ENCODE data around the gene ASB1.

The ASB1 gene

GRCh38 chr2:238422285-238422684, 4.4 kb upstream of the ASB1 start:
- in situ Hi-C loops (cut with MboI; ENCODE audit: low sequenced_read_pairs), result no loop called here

- in situ Hi-C loops (cut with MboI; ENCODE audit: low sequenced_read_pairs), result no loop called here
These were observed 3.8 kb upstream of the ASB1 start for GRCh38 chr2:238422940-238423339.

- in situ Hi-C loops (cut with MboI; ENCODE audit: low sequenced_read_pairs), result no loop called here
These were observed 3.0 kb upstream of the ASB1 start for GRCh38 chr2:238423561-238424312.

- in situ Hi-C loops (cut with MboI; ENCODE audit: low sequenced_read_pairs), result no loop called here
These were observed 2.4 kb upstream of the ASB1 start for GRCh38 chr2:238424313-238424700.

GRCh38 chr2:238425505-238425978, 1.2 kb upstream of the ASB1 start:
- in situ Hi-C loops (cut with MboI; ENCODE audit: low sequenced_read_pairs), result no loop called here

GRCh38 chr2:238425979-238426567, 654 bp upstream of the ASB1 start:
- in situ Hi-C loops (cut with MboI; ENCODE audit: low sequenced_read_pairs), result no loop called here

- in situ Hi-C loops (cut with MboI; ENCODE audit: low sequenced_read_pairs), result no loop called here
These were observed 872 bp downstream of the ASB1 start for GRCh38 chr2:238427435-238428162.

- in situ Hi-C loops (cut with MboI; ENCODE audit: low sequenced_read_pairs), result no loop called here
These were observed 2.1 kb downstream of the ASB1 start for GRCh38 chr2:238428866-238429265.

- in situ Hi-C loops (cut with MboI; ENCODE audit: low sequenced_read_pairs), result no loop called here
These were observed 4.1 kb downstream of the ASB1 start for GRCh38 chr2:238430781-238431180.

GRCh38 chr2:238431456-238431855, 4.7 kb downstream of the ASB1 start:
- in situ Hi-C loops (cut with MboI; ENCODE audit: low sequenced_read_pairs), result no loop called here

- in situ Hi-C loops (cut with MboI; ENCODE audit: low sequenced_read_pairs), result no loop called here
These were observed 6.7 kb downstream of the ASB1 start for GRCh38 chr2:238433300-238433915.

- in situ Hi-C loops (cut with MboI; ENCODE audit: low sequenced_read_pairs), result no loop called here
These were observed 7.5 kb downstream of the ASB1 start for GRCh38 chr2:238433941-238434845.

- in situ Hi-C loops (cut with MboI; ENCODE audit: low sequenced_read_pairs), result no loop called here
These were observed 8.4 kb downstream of the ASB1 start for GRCh38 chr2:238434846-238435751.

GRCh38 chr2:238435752-238436096, 9.0 kb downstream of the ASB1 start:
- in situ Hi-C loops (cut with MboI; ENCODE audit: low sequenced_read_pairs), result no loop called here

- in situ Hi-C loops (cut with MboI; ENCODE audit: low sequenced_read_pairs), result no loop called here
These were observed 12.4 kb downstream of the ASB1 start for GRCh38 chr2:238438856-238439849.

- in situ Hi-C loops (cut with MboI; ENCODE audit: low sequenced_read_pairs), result no loop called here
These were observed 13.2 kb downstream of the ASB1 start for GRCh38 chr2:238439917-238440316.

- in situ Hi-C loops (cut with MboI; ENCODE audit: low sequenced_read_pairs), result no loop called here
These were observed 13.6 kb downstream of the ASB1 start for GRCh38 chr2:238440331-238440730.

- in situ Hi-C loops (cut with MboI; ENCODE audit: low sequenced_read_pairs), result no loop called here
These were observed 14.0 kb downstream of the ASB1 start for GRCh38 chr2:238440767-238441166.
